ENCODE data around the gene ZNF649. TPM values are rescaled to one million over a fixed set of nuclear protein-coding genes. Genes with fewer than 3 reads are reported as not detected.
A peak's percentile ranks its signal among the peaks of the same experiment; 100 is the strongest.

The ZNF649 gene
- total and polyA plus RNA-seq, 10 of the 15 experiments (the other 5 are each of a cell fraction or from before 2014, with no cell fraction given): 0.87 to 9.7 (median 4.7) TPM

- TF ChIP-seq, protein P1, sequence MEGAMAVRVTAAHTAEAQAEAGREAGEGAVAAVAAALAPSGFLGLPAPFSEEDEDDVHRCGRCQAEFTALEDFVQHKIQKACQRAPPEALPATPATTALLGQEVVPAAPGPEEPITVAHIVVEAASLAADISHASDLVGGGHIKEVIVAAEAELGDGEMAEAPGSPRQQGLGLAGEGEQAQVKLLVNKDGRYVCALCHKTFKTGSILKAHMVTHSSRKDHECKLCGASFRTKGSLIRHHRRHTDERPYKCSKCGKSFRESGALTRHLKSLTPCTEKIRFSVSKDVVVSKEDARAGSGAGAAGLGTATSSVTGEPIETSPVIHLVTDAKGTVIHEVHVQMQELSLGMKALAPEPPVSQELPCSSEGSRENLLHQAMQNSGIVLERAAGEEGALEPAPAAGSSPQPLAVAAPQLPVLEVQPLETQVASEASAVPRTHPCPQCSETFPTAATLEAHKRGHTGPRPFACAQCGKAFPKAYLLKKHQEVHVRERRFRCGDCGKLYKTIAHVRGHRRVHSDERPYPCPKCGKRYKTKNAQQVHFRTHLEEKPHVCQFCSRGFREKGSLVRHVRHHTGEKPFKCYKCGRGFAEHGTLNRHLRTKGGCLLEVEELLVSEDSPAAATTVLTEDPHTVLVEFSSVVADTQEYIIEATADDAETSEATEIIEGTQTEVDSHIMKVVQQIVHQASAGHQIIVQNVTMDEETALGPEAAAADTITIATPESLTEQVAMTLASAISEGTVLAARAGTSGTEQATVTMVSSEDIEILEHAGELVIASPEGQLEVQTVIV (IDR thresholded peaks at IDR 0.05; ENCODE audit: borderline replicate concordance, partially characterized antibody): peak; percentile 13
- no peak for TF ChIP-seq YBX1 (IDR thresholded peaks at IDR 0.05)
- TF ChIP-seq YY1 (IDR thresholded peaks at IDR 0.05; ENCODE audit: low read depth, low read length): peak; percentile 92
- TF ChIP-seq ZBTB4 (CRISPR knock-in tag; IDR thresholded peaks at IDR 0.05): no peak
Measured at GRCh38 chr19:51887522-51888498, 17.0 kb downstream of the ZNF649 start, which contains the start of gene ZNF577 (continued).

- WGBS (ENCODE audit: insufficient coverage, insufficient replicate concordance, low lambda C conversion rate, missing lambda C conversion rate): 100% methylated on average over 2 of the region's 2 CpGs
- CTCF ChIA-PET: no interaction called here
- H3K36me3 ChIP-seq (ENCODE audit: control insufficient read depth in 2 of 2, insufficient read depth in 2 of 2, low read length in 1 of 2): no peaks in the 10 kb centered on the region
- POLR2A ChIA-PET: no interaction called here
- H3K79me2 ChIP-seq (ENCODE audit: control insufficient read depth, insufficient read depth, low read length): no peaks in the 10 kb centered on the region
- in situ Hi-C loops (cut with MboI) (no loop called here), intact Hi-C loops (cut with micrococcal nuclease; ENCODE audit: unreplicated experiment) (no loop called here)
- H2AFZ ChIP-seq (ENCODE audit: control insufficient read depth, low read depth, low read length): no peak overlapping the region
- RAD21 ChIA-PET (ENCODE audit: unreplicated experiment): no interaction called here
- no TSS peak for BruUV-seq (replicated peaks)
- ATAC-seq (no peak), DNase-seq (ENCODE audit: low read depth, low spot score) (no peak), FAIRE-seq (no peak)
- H3K27me3 ChIP-seq (replicated peaks in 1 of 2; ENCODE audit: control insufficient read depth in 2 of 2, insufficient read depth in 2 of 2, low read length in 1 of 2): no peaks in the 10 kb centered on the region
- no peaks in the 10 kb centered on the region for H3K4me1 ChIP-seq (ENCODE audit: control insufficient read depth, insufficient read depth, low read length)
- H3K4me2 ChIP-seq (ENCODE audit: control insufficient read depth, insufficient read depth): no peak overlapping the region
- TF ChIP-seq WRNIP1 (IDR thresholded peaks at IDR 0.05; ENCODE audit: borderline replicate concordance, low read depth, low read length): no peak
- TF ChIP-seq SP1 (IDR thresholded peaks at IDR 0.05; ENCODE audit: low read depth, low read length): no peak
- no peak for TF ChIP-seq CBX3 (IDR thresholded peaks at IDR 0.05; ENCODE audit: borderline replicate concordance, low read depth)
- no peak for TF ChIP-seq NR2F1 (conservative IDR thresholded peaks at IDR 0.05)
- TF ChIP-seq CHD1 (IDR thresholded peaks at IDR 0.05; ENCODE audit: low read depth, low read length): no peak
- TF ChIP-seq RUNX3 (IDR thresholded peaks at IDR 0.05; ENCODE audit: low read length): no peak
- H3K9ac ChIP-seq (ENCODE audit: control insufficient read depth, insufficient read depth, low read length): no peak overlapping the region
- H4K20me1 ChIP-seq (ENCODE audit: control insufficient read depth, insufficient read depth): no peaks in the 10 kb centered on the region
- no peak overlapping the region for H3K27ac ChIP-seq (ENCODE audit: control insufficient read depth, insufficient read depth)
- SMC1A ChIA-PET (ENCODE audit: uncharacterized antibody, unreplicated experiment): no interaction called here
- H3K4me3 ChIP-seq: no peak overlapping the region
- peaks cover 16% of the 10 kb centered on the region for H3K9me3 ChIP-seq (replicated peaks; ENCODE audit: control insufficient read depth, insufficient read depth, low read length)
Measured at GRCh38 chr19:51884713-51885112, 20.1 kb downstream of the ZNF649 start.
